Measurements from ENCODE around the gene TMEM120B. TPM values are rescaled to one million over a fixed set of nuclear protein-coding genes. Genes with fewer than 3 reads are reported as not detected.
"Not testable (repeated sequence)": the region's sequence is repeated elsewhere in the genome, so short reads cannot be mapped to it uniquely, and the experiment has no call there.

The TMEM120B gene
- total RNA-seq = 10 to 100 TPM in 1 of 2 donors, 1 to 10 TPM in 1; 9.7 to 25.9 TPM

DNA sequence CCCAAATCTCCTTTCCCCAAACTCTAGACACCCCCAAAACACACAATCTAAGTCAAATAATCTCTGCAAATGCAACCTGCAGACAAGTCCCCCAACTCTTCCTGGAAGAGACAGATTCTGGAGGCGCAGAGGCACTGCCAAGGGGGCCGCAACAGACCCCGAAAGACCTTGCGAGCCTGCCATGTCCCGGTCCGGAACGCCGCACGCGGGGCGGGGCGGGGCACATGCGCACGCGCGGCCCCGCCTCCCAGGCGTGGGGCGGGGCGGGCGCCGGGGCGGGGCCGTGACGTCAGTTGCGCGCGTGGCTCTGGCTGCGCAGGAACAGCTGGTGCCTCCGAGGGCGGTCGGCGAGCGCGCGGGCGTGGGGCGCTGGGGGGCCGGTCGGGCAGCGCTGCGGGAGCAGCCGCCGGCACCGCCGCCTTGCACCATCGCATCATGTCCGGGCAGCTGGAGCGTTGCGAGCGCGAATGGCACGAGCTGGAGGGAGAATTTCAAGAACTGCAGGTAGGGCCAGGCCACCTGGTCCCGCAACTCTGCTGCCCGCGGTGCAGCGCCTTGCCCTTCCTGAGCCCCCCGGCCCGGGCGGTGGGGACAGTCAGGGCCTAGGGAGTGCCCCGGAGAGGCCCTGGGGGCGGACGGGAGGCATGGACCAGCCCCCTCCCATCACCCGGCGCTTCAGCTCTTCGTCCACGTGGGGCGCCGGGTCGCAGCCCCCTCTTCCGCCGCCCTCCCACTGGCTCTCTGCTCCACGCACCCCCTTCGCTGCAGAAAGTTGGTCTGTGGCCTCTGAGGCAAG lies at the start of gene TMEM120B:
TSS of gene TMEM120B (plus strand) at position 292 of the 796 bp plus-strand sequence. CDS start at position 436, 144 bp downstream.
- Mint-ChIP-seq H3K4me1 (ENCODE audit: low read depth in 2 of 2) (peaks cover 13 to 17% of the 10 kb centered on the region in 2 donors), H3K27me3 (no peaks in the 10 kb centered on the region), H3K36me3 (no peaks in the 10 kb centered on the region), H3K27ac (peak within 1 kb of the TSS; percentile 77 to 80), H3K4me3 (peak within 1 kb of the TSS; percentile 94), H3K9me3 (no peaks in the 10 kb centered on the region)
- ATAC-seq (peak; percentile 96 to 98), DNase-seq (ENCODE audit: low spot score) (peak; percentile 87)

GRCh38 chr12:121663610-121663929 lies 49.0 kb upstream of the TMEM120B start:
- Mint-ChIP-seq H3K27ac (peak overlapping the region; percentile 97), H3K4me1 (ENCODE audit: low read depth in 2 of 2) (peaks cover 41 to 46% of the 10 kb centered on the region in 2 donors), H3K9me3 (no peaks in the 10 kb centered on the region), H3K36me3 (peaks cover 10% of the 10 kb centered on the region), H3K4me3 (peak overlapping the region; percentile 98), H3K27me3 (no peaks in the 10 kb centered on the region)
- DNase-seq (ENCODE audit: low spot score) (no peak), ATAC-seq (no peak)

- H3K4me1 Mint-ChIP-seq (ENCODE audit: low read depth in 2 of 2) = peaks cover 28 to 33% of the 10 kb centered on the region in 2 donors
- H3K4me3 Mint-ChIP-seq = peak overlapping the region; percentile 27
Observed at GRCh38 chr12:121666829-121667228, 45.7 kb upstream of the TMEM120B start.

DNA sequence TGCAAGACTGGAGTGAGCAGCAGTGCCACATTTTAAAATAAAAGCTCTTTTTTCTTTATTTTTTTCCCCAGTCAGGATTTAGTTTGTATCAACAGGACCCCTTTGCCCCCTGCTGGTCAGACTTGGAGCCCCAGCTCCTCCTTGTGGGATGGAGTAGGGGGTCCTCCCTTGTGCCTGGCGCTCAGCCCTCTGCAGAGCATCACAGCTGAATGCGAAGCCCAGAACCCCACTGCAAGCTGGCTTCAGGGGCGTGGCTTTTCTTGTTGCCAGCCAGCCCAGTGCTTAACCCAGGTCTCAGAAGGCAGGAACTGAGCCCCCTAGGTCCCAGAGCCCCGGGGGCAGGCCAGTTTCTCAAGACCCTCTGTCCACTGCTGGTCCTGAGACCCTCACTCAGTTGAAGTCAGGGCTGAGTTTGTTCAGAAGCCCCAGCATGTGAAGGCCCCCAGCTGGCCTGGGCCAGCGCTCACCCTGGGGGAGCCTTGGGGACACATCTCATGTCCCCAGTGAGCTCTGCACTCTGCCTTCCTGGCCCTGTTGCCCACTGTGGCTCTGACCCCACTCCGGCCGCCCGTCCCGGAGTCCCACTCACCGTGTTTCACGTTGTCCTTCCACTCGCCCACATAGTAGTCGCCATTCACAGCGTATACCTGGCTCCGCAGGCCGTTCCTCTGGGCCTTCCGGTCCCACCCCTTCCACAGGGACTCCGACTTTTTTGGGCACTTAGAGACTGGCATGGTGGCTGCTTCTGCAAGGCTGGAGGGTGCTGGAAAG lies 43.6 kb upstream of the TMEM120B start:
- no peak for ATAC-seq
- no peak for DNase-seq (ENCODE audit: low spot score)
- no peak overlapping the region for H3K4me3 Mint-ChIP-seq
- H3K27me3 Mint-ChIP-seq = no peaks in the 10 kb centered on the region
- no peaks in the 10 kb centered on the region for H3K9me3 Mint-ChIP-seq
- peaks cover 33 to 37% of the 10 kb centered on the region in 2 donors for H3K4me1 Mint-ChIP-seq (ENCODE audit: low read depth in 2 of 2)
- H3K36me3 Mint-ChIP-seq = peaks cover 9% of the 10 kb centered on the region
- H3K27ac Mint-ChIP-seq = peak overlapping the region in 1 of 2 donors; percentile 26

More at GRCh38 chr12:121666829-121667228, 45.7 kb upstream of the TMEM120B start:
- DNase-seq (ENCODE audit: low spot score); H3K9me3 Mint-ChIP-seq; H3K36me3 Mint-ChIP-seq; ATAC-seq; H3K27me3 Mint-ChIP-seq: not testable (repeated sequence)
- peak overlapping the region; percentile 41 to 75 for H3K27ac Mint-ChIP-seq

DNA sequence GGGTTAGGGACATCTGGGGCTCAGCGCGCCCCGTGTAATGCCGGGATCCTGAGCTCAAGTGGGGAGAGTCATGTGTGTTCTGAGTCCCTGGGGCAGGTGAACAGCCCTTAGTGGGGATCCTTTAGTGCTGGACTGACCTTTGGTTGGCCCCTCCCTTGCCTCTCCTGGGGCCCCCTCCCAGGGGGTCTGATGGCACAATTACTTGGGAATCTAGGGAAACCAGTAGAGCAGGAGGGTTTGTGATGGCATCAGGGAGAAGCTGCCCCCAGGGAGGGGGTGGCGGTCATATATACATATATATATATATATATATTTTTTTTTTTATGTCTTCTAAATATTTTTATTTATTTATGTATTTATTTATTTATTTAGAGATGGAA lies 43.0 kb upstream of the TMEM120B start, which contains the start of gene MORN3:
TSS of gene MORN3 (minus strand) at position 134 of the 380 bp plus-strand sequence. CDS start 171 bp downstream, outside the sequence.
- Mint-ChIP-seq H3K4me1 (ENCODE audit: low read depth in 2 of 2) (peaks cover 28 to 31% of the 10 kb centered on the region in 2 donors), H3K9me3 (no peaks in the 10 kb centered on the region), H3K27me3 (no peaks in the 10 kb centered on the region), H3K4me3 (no peak within 1 kb of the TSS), H3K36me3 (peaks cover 4% of the 10 kb centered on the region), H3K27ac (peak within 1 kb of the TSS in 1 of 2 donors; percentile 26)
- ATAC-seq (no peak), DNase-seq (ENCODE audit: low spot score) (no peak)

DNA sequence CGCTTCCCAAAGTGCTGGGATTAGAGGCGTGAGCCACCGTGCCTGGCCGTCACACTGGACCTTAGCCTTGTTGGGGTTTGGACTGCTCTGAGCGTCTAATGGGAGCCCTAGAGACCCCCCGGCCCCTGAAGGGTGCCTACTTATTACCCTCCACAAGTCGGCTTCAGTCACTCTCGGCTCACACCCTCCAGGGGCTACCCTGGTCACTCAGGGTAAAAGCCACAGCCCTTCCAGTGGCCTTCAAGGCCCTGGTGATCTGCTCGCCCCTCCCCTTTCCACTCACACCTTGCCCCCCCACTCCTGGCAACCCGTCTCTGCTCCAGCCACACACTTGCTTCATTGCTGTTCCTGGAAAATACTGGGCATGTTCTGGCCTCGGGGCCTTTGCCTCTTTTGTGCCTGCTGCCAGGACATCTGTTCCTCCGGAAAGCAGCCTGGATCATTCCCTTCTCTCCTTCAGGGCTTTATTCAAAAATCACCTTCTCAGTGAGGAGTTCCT lies 39.5 kb upstream of the TMEM120B start:
- Mint-ChIP-seq H3K4me1 (ENCODE audit: low read depth in 2 of 2) (peaks cover 13 to 19% of the 10 kb centered on the region in 2 donors), H3K27ac (peak overlapping the region; percentile 98 to 99), H3K4me3 (peak overlapping the region; percentile 92), H3K9me3 (no peaks in the 10 kb centered on the region), H3K36me3 (no peaks in the 10 kb centered on the region), H3K27me3 (no peaks in the 10 kb centered on the region)
- ATAC-seq = no peak
- DNase-seq (ENCODE audit: low spot score) = no peak

- H3K27ac Mint-ChIP-seq = peak overlapping the region; percentile 41 to 79
- H3K9me3 Mint-ChIP-seq = no peaks in the 10 kb centered on the region
- no peaks in the 10 kb centered on the region for H3K27me3 Mint-ChIP-seq
- no peaks in the 10 kb centered on the region for H3K36me3 Mint-ChIP-seq
- H3K4me3 Mint-ChIP-seq = no peak overlapping the region
- DNase-seq (ENCODE audit: low spot score) (no peak), ATAC-seq (no peak)
- H3K4me1 Mint-ChIP-seq (ENCODE audit: low read depth in 2 of 2) = peaks cover 13 to 19% of the 10 kb centered on the region in 2 donors
Observed at GRCh38 chr12:121676190-121676589, 36.4 kb upstream of the TMEM120B start.

- Mint-ChIP-seq H3K27ac (peak overlapping the region; percentile 34 to 79), H3K9me3 (no peaks in the 10 kb centered on the region), H3K4me3 (no peak overlapping the region), H3K36me3 (no peaks in the 10 kb centered on the region), H3K4me1 (ENCODE audit: low read depth in 2 of 2) (peaks cover 3 to 6% of the 10 kb centered on the region in 2 donors), H3K27me3 (no peaks in the 10 kb centered on the region)
- no peak for DNase-seq (ENCODE audit: low spot score)
- ATAC-seq = no peak
Observed at GRCh38 chr12:121678305-121678704, 34.2 kb upstream of the TMEM120B start.

DNA sequence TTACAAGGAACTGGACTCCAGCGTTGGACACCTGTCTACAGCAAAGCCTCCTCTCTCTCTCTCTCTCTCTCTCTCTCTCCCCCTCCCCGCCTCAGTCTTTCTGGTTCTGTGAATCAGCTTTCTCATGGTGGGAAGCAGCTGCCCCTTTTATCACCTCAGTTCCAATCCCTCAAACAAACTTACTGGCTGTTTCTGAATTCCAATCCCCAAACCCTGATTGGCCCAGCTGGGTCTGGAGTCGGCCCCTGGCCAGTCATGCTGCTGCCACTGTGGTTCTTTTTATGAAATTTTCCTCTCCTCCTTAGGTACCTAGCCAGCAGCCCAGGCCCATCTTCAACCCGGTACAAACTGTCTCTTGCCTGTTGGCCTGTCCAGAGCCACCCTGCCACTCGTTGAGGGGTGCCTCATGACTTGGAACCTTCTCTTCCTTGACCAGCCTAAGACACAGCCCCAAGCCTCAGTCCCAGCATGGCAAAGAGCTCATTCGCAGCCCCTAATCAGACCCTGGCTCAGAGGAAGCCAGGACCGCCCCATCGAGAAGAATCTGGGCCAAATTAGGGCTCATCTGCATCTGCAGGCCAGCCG lies 33.7 kb upstream of the TMEM120B start:
- H3K9me3 Mint-ChIP-seq = no peaks in the 10 kb centered on the region
- peak overlapping the region; percentile 34 to 79 for H3K27ac Mint-ChIP-seq
- H3K27me3 Mint-ChIP-seq = no peaks in the 10 kb centered on the region
- H3K4me1 Mint-ChIP-seq (ENCODE audit: low read depth in 2 of 2) = peaks cover 0 to 1% of the 10 kb centered on the region in 2 donors
- H3K36me3 Mint-ChIP-seq = no peaks in the 10 kb centered on the region
- no peak overlapping the region for H3K4me3 Mint-ChIP-seq
- DNase-seq (ENCODE audit: low spot score) (no peak), ATAC-seq (no peak)

DNA sequence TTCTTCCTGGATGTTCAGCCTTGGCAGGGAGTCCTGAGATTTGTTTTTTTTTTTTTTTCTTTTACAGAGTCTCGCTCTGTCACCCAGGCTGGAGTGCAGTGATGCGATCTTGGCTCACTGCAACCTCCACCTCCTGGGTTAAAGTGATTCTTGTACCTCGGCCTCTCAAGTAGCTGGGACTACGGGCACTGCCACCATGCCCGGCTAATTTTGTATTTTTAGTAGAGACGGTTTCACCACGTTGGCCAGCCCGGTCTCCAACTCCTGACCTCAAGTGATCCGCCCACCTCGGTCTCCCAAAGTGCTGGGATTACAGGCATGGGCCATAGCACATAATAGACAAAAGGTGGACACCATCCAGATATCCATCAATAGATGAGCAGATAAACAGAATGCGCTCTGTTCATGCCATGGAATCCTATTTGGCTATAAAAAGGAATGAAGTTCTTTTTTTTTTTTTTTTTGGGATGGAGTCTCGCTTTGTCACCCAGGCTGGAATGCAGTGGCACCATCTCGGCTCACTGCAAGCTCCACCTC lies 32.8 kb upstream of the TMEM120B start:
- H3K27me3 Mint-ChIP-seq; ATAC-seq; H3K4me1 Mint-ChIP-seq (ENCODE audit: low read depth in 2 of 2); H3K9me3 Mint-ChIP-seq; H3K36me3 Mint-ChIP-seq; DNase-seq (ENCODE audit: low spot score); H3K4me3 Mint-ChIP-seq: not testable (repeated sequence)
- H3K27ac Mint-ChIP-seq = peak overlapping the region in 1 of 2 donors; percentile 79

GRCh38 chr12:121688966-121689365 lies 23.6 kb upstream of the TMEM120B start:
- Mint-ChIP-seq H3K9me3 (no peaks in the 10 kb centered on the region), H3K27me3 (no peaks in the 10 kb centered on the region), H3K4me1 (ENCODE audit: low read depth in 2 of 2) (peaks cover 5 to 7% of the 10 kb centered on the region in 2 donors), H3K36me3 (no peaks in the 10 kb centered on the region), H3K27ac (no peak overlapping the region), H3K4me3 (no peak overlapping the region)
- no peak for ATAC-seq
- no peak for DNase-seq (ENCODE audit: low spot score)

GRCh38 chr12:121689430-121689829 lies 23.1 kb upstream of the TMEM120B start:
- H3K4me1 Mint-ChIP-seq (ENCODE audit: low read depth in 2 of 2) = peaks cover 5 to 7% of the 10 kb centered on the region in 2 donors
- no peak overlapping the region for H3K4me3 Mint-ChIP-seq
- H3K27me3 Mint-ChIP-seq = no peaks in the 10 kb centered on the region
- H3K9me3 Mint-ChIP-seq = no peaks in the 10 kb centered on the region
- ATAC-seq (no peak), DNase-seq (ENCODE audit: low spot score) (no peak)
- H3K36me3 Mint-ChIP-seq = no peaks in the 10 kb centered on the region
- no peak overlapping the region for H3K27ac Mint-ChIP-seq

- not testable (repeated sequence) for H3K4me1 Mint-ChIP-seq (ENCODE audit: low read depth in 2 of 2); ATAC-seq; H3K4me3 Mint-ChIP-seq; DNase-seq (ENCODE audit: low spot score); H3K36me3 Mint-ChIP-seq; H3K9me3 Mint-ChIP-seq; H3K27me3 Mint-ChIP-seq
- peak overlapping the region in 1 of 2 donors; percentile 51 for H3K27ac Mint-ChIP-seq
Observed at GRCh38 chr12:121692744-121693143, 19.8 kb upstream of the TMEM120B start.
